Fibroblast of the aortic adventitia (primary cell): ENCODE data around the gene SPEM3. TPM values are rescaled to one million over a fixed set of nuclear protein-coding genes. Genes with fewer than 3 reads are reported as not detected.
A peak's percentile ranks its signal among the peaks of the same experiment; 100 is the strongest.
"Not testable (repeated sequence)": the region's sequence is repeated elsewhere in the genome, so short reads cannot be mapped to it uniquely, and the experiment has no call there.

Experiments used
- DNase-seq: peaks from one replicate; pipeline ENCODE4 v3.0.0-alpha.2; 2010; ENCODE audit warnings: low read depth
- H3K4me3 ChIP-seq: 2 replicates; pipeline ENCODE4 v1.5.1; 2011; ENCODE audit warnings: low read depth, mild to moderate bottlenecking, control low read depth, low read length, moderate library complexity
- CTCF ChIP-seq: IDR thresholded peaks from 2 replicates; pipeline ENCODE4 v1.5.1; 2011; ENCODE audit warnings: mild to moderate bottlenecking, low read length, control low read depth, inconsistent platforms; ENCODE audit not compliant: insufficient read depth
- total RNA-seq: library from RNA; depleted of rRNA; stranded (reverse); fragments of >200 nt; gene quantifications from 2 replicates; pipeline ENCODE4 v1.2.3, GENCODE V29; 2012; ENCODE audit warnings: low replicate concordance

The SPEM3 gene
- total RNA-seq, 1 donor, result not detected

GRCh38 chr17:7479213-7480088, 50.8 kb downstream of the SPEM3 start, which contains the start of gene ZBTB4:
Gene ZBTB4, minus strand, starts transcription at chr17:7479631. Its CDS starts 12,830 bp downstream, at chr17:7466801.
- no peak for DNase-seq
- no peak for TF ChIP-seq CTCF
- H3K4me3 ChIP-seq, result peak within 1 kb of the TSS; percentile 87

- no peak for TF ChIP-seq CTCF
- peak overlapping the region; percentile 73 for H3K4me3 ChIP-seq
- DNase-seq, result peak; percentile 40
Observed at GRCh38 chr17:7480089-7480384, 51.4 kb downstream of the SPEM3 start.

- not testable (repeated sequence) for DNase-seq
- peak within 1 kb of the TSS; percentile 73 for H3K4me3 ChIP-seq
Observed at GRCh38 chr17:7481275-7481674, 52.6 kb downstream of the SPEM3 start, which contains the start of gene SLC35G6. Gene SLC35G6, plus strand, starts transcription at chr17:7481446. Its CDS starts 71 bp downstream, at chr17:7481517.

- H3K4me3 ChIP-seq, DNase-seq: not testable (repeated sequence)
Observed at GRCh38 chr17:7481842-7482741, 53.4 kb downstream of the SPEM3 start.

Other genes starting within 250 kb of the SPEM3 start
- 0.09 and 2.8 TPM in 2 replicates for gene ASGR1, start 249.5 kb upstream of the SPEM3 start, total RNA-seq
- gene DLG4, start 209.0 kb upstream of the SPEM3 start, total RNA-seq, result 2.9 and 11.9 TPM in 2 replicates
- gene ACADVL, start 208.9 kb upstream of the SPEM3 start, total RNA-seq, result 136 and 210 TPM in 2 replicates
- gene DVL2, start 194.3 kb upstream of the SPEM3 start, total RNA-seq, result 67.7 and 102 TPM in 2 replicates
- 26.7 and 40.3 TPM in 2 replicates for gene PHF23, start 189.4 kb upstream of the SPEM3 start, total RNA-seq
- gene GABARAP, start 186.4 kb upstream of the SPEM3 start, total RNA-seq, result 293 and 420 TPM in 2 replicates
- gene CTDNEP1, start 177.1 kb upstream of the SPEM3 start, total RNA-seq, result 15.3 and 41.2 TPM in 2 replicates
- 31.6 and 35.6 TPM in 2 replicates for gene ELP5, start 176.6 kb upstream of the SPEM3 start, total RNA-seq
- 3.0 TPM in 1 of 2 replicates, not detected in the other for gene CLDN7, start 166.4 kb upstream of the SPEM3 start, total RNA-seq
- gene SLC2A4, start 147.1 kb upstream of the SPEM3 start, total RNA-seq, result 0.18 TPM in 1 of 2 replicates, not detected in the other
- gene YBX2, start 134.2 kb upstream of the SPEM3 start, total RNA-seq, result not detected in 2 replicates
- 78.3 and 1,006 TPM in 2 replicates for gene EIF5A, start 121.2 kb upstream of the SPEM3 start, total RNA-seq
- 28.4 and 69.1 TPM in 2 replicates for gene GPS2, start 113.5 kb upstream of the SPEM3 start, total RNA-seq
- 17.4 and 17.7 TPM in 2 replicates for gene NEURL4, start 99.5 kb upstream of the SPEM3 start, total RNA-seq
- 0.72 TPM in 1 of 2 replicates, not detected in the other for gene ACAP1, start 92.3 kb upstream of the SPEM3 start, total RNA-seq
- 6.1 and 6.9 TPM in 2 replicates for gene KCTD11, start 76.7 kb upstream of the SPEM3 start, total RNA-seq
- not detected in 2 replicates for gene TMEM95, start 73.7 kb upstream of the SPEM3 start, total RNA-seq
- gene TNK1, start 47.8 kb upstream of the SPEM3 start, total RNA-seq, result under 0.01 TPM in 1 of 2 replicates, not detected in the other
- 19.5 and 26.9 TPM in 2 replicates for gene PLSCR3, start 34.3 kb upstream of the SPEM3 start, total RNA-seq
- gene TMEM256, start 24.8 kb upstream of the SPEM3 start, total RNA-seq, result 21.7 and 43.7 TPM in 2 replicates
- gene NLGN2, start 21.0 kb upstream of the SPEM3 start, total RNA-seq, result 7.0 and 20.3 TPM in 2 replicates
- not detected in 2 replicates for gene SPEM1, start 8.5 kb upstream of the SPEM3 start, total RNA-seq
- gene SPEM2, start 3.2 kb upstream of the SPEM3 start, total RNA-seq, result not detected in 2 replicates
- gene TMEM102, start 6.6 kb downstream of the SPEM3 start, total RNA-seq, result 1.6 and 2.2 TPM in 2 replicates
- gene FGF11, start 10.7 kb downstream of the SPEM3 start, total RNA-seq, result 0.36 and 1.7 TPM in 2 replicates
- gene CHRNB1, start 16.2 kb downstream of the SPEM3 start, total RNA-seq, result 4.7 and 6.1 TPM in 2 replicates
- gene ZBTB4, start 50.8 kb downstream of the SPEM3 start, total RNA-seq, result 37.4 and 45.5 TPM in 2 replicates
- gene SLC35G6, start 52.6 kb downstream of the SPEM3 start, total RNA-seq, result not detected in 2 replicates
- 72.9 and 74.1 TPM in 2 replicates for gene POLR2A, start 55.5 kb downstream of the SPEM3 start, total RNA-seq
- 10.1 and 14.5 TPM in 2 replicates for gene TNFSF12, start 120.2 kb downstream of the SPEM3 start, total RNA-seq
- 1.1 and 1.4 TPM in 2 replicates for gene TNFSF13, start 129.9 kb downstream of the SPEM3 start, total RNA-seq
- 14.6 and 60.4 TPM in 2 replicates for gene SENP3, start 133.1 kb downstream of the SPEM3 start, total RNA-seq
- 4.9 and 71.7 TPM in 2 replicates for gene CD68, start 150.8 kb downstream of the SPEM3 start, total RNA-seq
- 32.3 and 127 TPM in 2 replicates for gene MPDU1, start 155.0 kb downstream of the SPEM3 start, total RNA-seq
- 0.57 and 1.4 TPM in 2 replicates for gene SOX15, start 161.2 kb downstream of the SPEM3 start, total RNA-seq
- gene FXR2, start 186.0 kb downstream of the SPEM3 start, total RNA-seq, result 27.1 and 33.1 TPM in 2 replicates
- 34.5 and 82.2 TPM in 2 replicates for gene SAT2, start 199.0 kb downstream of the SPEM3 start, total RNA-seq
- 0.25 and 0.36 TPM in 2 replicates for gene SHBG, start 201.3 kb downstream of the SPEM3 start, total RNA-seq
- gene ATP1B2, start 222.1 kb downstream of the SPEM3 start, total RNA-seq, result not detected in 2 replicates